ENCODE results near the gene DPAGT1.
"Not testable (repeated sequence)": the region's sequence is repeated elsewhere in the genome, so short reads cannot be mapped to it uniquely, and the experiment has no call there.

The DPAGT1 gene

DNA sequence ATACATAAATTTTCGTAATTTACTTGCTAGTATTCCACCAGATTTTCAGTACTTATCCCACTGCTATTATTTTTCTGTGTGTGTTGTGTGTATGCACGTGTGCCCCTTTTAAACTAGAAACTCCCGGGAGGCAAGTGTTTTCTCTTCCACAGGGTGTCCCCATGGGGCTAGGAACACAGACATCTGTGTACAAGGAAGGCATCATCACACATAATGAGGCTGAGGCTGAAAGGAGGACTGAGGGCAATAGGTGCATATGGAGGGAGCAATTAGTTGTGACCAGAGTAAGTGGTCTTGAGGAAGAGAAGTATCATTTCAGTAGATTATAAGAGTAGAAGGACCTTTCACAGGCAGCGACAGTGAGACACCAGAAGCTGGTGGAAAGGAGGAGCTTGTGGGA lies 2.1 kb upstream of the DPAGT1 start:
- H3K4me3 ChIP-seq (ENCODE audit: low read depth, low read length) = no peak overlapping the region
- TF ChIP-seq, protein P1, sequence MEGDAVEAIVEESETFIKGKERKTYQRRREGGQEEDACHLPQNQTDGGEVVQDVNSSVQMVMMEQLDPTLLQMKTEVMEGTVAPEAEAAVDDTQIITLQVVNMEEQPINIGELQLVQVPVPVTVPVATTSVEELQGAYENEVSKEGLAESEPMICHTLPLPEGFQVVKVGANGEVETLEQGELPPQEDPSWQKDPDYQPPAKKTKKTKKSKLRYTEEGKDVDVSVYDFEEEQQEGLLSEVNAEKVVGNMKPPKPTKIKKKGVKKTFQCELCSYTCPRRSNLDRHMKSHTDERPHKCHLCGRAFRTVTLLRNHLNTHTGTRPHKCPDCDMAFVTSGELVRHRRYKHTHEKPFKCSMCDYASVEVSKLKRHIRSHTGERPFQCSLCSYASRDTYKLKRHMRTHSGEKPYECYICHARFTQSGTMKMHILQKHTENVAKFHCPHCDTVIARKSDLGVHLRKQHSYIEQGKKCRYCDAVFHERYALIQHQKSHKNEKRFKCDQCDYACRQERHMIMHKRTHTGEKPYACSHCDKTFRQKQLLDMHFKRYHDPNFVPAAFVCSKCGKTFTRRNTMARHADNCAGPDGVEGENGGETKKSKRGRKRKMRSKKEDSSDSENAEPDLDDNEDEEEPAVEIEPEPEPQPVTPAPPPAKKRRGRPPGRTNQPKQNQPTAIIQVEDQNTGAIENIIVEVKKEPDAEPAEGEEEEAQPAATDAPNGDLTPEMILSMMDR (IDR thresholded peaks at IDR 0.05; ENCODE audit: borderline replicate concordance, insufficient read depth, low read depth, low read length) = no peak

DNA sequence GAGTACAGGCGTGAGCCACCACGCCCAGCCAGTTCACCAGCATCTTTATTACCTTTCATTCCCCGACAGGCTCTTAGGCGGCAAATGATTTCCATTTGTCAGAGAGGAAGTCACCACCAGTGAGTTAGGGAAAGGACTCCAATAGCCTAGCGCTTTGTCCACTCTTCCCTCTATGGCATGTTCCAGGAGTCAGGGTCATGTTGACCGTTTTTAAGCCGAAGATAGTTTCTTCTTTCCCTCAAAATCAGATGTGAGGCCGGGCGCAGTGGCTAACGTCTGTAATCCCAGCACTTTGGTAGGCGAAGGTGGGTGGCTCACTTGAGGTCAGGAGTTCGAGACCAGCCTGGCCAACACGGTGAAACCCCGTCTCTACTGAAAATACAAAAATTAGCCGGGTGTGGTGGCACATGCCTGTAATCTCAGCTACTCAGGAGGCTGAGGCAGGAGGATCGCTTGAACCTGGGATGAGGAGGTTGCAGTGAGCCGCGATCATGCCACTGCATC lies 1.6 kb upstream of the DPAGT1 start:
- H3K4me3 ChIP-seq (ENCODE audit: low read depth, low read length) = not testable (repeated sequence)

DNA sequence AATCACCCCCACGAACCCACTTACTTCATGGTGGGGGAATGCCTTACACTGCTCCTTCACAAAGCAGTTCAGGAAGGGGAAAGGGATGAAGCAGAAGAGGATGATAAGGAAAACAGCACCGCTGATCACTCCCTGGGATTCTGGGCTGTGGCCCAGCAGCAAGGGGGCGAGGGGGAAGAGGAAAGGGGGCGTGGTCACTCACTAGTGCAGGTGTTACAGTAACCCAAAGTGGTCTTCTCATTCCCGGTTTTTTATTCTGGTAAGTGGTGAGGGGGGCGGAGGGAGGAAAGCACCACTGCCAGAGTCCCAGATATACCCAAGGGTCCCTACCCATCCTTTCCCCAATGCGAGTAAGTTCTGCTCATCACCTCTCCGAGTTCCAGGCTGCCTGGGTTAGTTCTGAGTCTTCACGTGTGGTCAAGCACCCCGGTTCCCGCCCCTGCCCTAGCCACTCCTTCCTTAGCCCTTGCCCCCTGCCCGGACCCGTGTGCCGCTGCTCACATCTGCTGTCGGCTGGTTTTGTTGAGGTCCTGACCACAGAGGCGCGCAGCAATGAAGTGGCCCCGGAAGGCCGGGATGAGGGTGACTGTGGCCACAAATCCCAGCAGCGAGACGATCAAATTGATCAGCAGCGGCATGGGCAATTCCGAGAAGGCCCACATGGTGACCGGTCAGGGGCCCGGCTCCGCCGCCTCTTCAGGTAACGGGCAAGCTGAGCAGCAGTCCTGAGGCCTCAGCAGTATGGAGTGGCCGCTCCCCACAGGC lies 477 bp downstream of the DPAGT1 start:
- TF ChIP-seq, protein P1 (IDR thresholded peaks at IDR 0.05; ENCODE audit: borderline replicate concordance, insufficient read depth, low read depth, low read length) = 0 out of 2 replicates have a peak, but pooled peaks have one; percentile 12
- H3K4me3 ChIP-seq (ENCODE audit: low read depth, low read length) = peak overlapping the region; percentile 71

DNA sequence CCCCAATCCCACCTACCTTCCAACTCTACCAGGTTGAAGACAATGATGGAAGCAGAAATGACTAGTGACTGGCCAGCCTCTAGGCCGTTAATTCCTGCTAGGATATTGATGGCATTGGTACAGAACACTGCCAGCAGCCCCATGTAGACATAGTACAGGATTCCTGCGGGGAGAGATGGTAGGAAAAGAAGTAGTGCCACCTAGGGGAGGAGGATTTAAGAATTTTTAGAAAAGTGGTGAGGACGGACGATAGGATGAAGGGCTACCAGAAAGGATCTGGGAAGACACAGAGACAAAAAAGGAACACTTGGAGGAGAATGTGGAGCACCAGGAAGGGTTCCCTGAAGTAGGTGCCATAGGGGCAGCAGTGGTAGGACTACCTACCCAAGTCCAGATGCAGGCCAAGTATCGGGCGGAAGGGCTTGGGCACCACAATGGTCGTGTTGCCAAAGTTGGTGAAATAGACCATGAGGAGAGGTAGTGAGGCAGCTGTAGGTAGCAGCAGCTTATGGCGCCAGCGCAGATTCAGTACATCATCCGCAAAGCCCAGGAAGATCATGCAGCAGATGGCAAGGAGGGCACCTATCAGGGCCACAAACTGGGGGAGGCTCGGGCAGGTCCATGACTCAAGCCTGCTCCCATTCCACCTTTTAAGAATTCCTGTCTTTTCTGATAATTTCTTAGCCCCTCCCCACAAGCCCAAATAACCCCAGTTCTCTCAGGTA lies 1.2 kb downstream of the DPAGT1 start:
- peak overlapping the region; percentile 71 for H3K4me3 ChIP-seq (ENCODE audit: low read depth, low read length)
- TF ChIP-seq, protein P1 (IDR thresholded peaks at IDR 0.05; ENCODE audit: borderline replicate concordance, insufficient read depth, low read depth, low read length) = peak; percentile 23; the same call in 1 of the 2 replicates

DNA sequence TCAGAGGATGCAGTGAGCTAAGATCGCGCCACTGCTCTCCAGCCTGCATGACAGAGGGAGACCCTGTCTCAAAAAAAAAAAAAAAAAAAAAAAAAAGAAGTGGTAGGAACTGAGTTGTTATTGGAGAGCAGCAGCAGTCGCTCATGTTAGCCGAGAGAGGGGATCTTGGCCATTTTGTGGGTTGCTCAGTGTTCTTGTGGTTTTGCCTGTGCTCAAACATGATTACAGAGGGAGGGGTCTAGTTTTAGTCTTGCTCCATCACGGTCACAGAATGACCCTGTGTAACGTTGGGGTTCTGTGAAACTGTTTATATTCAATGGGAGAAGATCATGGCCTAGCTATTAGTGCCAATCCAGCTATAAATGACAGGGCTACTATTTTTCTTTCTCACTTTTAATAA lies 1.9 kb downstream of the DPAGT1 start:
- no peak overlapping the region for H3K4me3 ChIP-seq (ENCODE audit: low read depth, low read length)
- TF ChIP-seq, protein P1 (IDR thresholded peaks at IDR 0.05; ENCODE audit: borderline replicate concordance, insufficient read depth, low read depth, low read length) = no peak

DNA sequence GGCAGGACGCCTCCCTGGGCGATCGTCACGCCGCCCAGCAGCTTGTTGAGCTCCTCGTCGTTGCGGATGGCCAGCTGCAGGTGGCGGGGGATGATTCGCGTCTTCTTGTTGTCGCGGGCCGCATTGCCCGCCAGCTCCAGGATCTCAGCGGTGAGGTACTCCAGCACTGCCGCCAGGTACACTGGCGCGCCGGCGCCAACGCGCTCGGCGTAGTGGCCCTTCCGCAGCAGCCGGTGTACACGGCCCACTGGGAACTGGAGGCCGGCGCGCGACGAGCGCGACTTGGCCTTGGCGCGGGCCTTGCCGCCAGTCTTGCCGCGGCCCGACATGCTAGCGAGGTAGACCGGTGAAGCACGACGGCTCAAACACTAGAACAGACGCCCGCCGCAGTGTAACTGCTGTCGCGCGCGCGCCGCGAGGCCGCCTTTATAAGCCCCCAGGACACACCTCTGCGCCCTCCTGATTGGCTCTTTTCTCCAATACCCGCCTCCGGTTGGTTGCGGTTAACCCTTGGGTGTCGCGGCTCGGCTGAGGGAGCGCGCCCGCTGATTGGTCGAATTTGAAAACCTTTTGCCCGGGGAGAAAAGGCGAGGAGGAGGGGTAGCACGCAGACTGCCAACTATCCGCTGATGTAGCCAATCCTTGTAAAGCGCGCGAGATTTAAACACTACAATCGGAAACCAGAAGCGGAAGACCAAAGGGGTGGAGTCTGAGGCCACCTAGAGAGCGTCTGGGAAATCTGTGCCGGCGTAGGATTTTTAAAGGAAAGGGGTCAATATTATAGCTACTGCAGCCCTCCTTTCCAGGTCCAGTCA lies 6.4 kb downstream of the DPAGT1 start:
- peak overlapping the region; percentile 78 for H3K4me3 ChIP-seq (ENCODE audit: low read depth, low read length)
- TF ChIP-seq, protein P1 (IDR thresholded peaks at IDR 0.05; ENCODE audit: borderline replicate concordance, insufficient read depth, low read depth, low read length) = no peak

DNA sequence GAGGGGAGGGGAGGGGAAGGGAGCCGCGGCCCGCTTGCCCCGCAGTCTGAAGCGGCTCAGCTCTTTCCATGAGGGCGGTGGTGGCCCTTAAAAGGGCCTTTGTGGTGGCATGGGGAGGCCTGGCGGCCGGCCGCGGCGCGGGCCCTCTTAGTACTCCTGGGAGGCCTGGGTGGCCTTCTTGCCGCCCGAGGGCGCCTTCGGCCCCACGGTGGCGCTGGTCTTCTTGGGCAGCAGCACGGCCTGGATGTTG lies 6.9 kb downstream of the DPAGT1 start:
- TF ChIP-seq, protein P1 (IDR thresholded peaks at IDR 0.05; ENCODE audit: borderline replicate concordance, insufficient read depth, low read depth, low read length) = peak; percentile 79
- H3K4me3 ChIP-seq (ENCODE audit: low read depth, low read length) = peak overlapping the region; percentile 78
